NCI-H2227 treated with DMSO at 0.1 percent for 48 hours (cell line): Measurements from ENCODE around the gene MRGPRX2.

Experiments used
- DNase-seq: peaks from one replicate; lab custom pipeline; 2025; lab: John Stamatoyannopoulos, UW

The MRGPRX2 gene

DNA sequence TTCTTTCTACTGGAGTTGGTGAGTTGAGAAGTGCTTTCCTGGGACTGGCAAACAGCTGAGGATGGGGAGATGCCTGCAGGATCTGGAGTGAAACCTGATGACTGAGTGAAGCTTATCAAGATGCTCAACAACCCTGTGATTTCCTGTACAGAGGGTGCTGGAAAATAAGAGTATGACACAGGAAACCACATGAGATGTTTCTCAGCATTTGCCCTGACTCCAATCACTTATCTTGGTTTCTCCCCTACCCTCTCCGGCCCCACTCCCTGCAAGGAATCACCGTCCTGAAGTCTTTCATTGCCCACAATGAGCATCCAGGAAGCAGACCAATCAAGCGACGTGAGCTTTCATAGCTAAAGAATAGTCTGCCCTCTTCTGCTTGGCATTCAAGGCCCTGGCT, at the start of gene MRGPRX2:
TSS of gene MRGPRX2 (minus strand) at position 89 of the 400 bp plus-strand sequence. CDS start 4,315 bp downstream, outside the sequence.
- no peak for DNase-seq

DNA sequence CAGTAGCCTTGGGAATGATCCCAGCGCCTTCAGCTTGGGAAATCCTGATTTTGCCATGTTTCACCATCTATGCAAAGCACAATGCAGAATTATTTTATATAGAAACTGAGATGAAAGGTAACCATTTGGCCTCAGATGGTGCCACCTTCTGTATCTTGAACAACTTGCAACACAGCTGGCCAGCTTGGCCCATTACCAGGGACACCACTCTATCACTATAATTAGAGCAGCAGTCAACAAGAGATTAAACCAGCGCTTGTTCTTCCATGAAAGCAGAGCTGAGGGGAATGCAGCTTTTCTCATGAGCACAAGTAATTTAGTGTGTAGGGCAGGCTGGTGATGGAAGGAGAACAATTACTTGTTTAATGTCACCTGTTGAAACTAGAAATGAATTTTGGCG, 49.8 kb upstream of the MRGPRX2 start:
- DNase-seq = peak; percentile 72

DNA sequence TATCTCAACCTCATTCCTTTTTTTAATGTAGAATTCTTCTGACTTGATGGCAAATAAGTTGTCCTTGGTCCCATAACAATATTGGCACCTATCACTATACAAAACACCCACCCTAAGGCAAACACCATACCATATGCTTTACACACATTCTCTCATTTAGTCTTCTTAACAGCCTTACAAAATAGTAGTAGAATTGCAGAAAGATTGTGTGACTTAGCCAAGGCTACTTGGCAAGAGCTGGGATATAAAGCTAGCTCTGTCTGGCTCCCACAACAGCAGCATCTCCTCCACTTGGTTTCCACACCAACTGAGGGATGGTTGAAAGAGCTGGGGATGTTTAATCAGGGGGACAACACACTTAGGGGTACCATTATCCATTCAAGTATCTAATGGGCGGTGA, 46.6 kb upstream of the MRGPRX2 start:
- DNase-seq = no peak

DNA sequence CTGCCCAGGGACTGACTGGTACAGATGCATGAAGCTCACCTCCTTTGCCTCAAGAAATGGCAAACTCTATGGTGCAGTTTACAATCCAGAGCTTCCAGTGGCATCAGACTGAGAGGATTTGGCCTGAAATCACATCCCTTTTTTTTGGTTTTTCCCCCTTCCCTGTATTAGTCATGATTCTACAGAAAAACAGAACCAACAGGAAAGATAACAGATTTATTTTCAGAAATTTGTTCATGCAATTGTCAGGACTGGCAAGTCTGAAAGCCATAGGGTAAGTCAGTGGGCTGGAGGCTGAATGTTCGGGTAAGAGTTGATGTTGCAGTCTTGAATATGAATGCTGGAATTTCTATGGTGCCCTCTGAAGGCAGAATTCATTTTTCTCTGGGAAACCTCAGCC, 44.5 kb upstream of the MRGPRX2 start:
- DNase-seq = no peak

DNA sequence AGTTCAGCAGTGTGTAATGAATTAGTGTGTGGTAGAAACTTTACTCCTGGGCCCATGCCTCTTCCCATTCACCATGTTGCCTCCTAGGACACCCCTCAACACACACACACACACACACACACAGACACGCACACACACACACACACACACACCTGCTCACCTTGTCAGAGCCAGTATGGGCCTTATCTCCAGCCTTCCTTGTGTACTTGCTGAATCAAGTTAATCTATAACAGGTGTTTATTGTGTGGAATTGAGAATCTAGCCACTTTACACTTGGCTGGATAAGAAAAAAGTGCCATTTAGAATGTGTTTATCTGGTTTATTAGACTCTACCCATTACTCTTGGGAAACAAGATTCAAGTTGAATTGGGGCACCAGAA, 42.0 kb upstream of the MRGPRX2 start:
- no peak for DNase-seq

DNA sequence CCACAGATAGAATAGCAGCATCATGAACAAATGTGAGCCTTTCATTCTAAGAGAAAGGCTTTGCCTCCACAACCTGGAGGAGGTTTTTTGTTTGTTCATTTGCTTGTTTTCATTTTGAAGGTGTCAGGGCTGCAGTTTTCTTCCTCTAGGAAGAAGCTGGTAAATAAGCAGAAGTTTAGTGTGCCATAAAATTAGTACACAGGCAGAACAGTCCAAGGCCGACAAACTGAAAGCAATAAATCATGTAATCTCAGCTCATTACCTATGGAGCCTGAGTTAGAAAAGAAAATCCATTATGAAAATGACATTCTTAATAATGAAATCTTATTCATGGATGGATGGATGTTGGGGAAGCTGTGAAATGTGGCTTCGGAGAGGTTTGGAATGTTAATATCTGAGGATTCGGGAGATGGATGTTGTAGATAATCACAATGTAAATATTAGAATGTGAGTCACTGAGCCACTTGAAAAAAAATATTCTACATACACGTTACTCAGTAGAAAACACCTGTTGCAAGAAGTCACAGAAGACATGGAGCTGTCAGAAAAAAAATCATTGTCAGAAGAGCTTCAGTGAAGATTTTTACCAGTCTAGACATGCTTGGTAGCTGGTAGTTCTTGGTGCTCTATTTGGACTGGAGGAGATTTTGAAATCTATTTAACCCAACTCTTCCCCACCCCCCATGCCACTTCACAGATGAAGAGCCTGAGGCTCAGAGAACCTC, 41.4 kb upstream of the MRGPRX2 start:
- DNase-seq = peak; percentile 2

DNA sequence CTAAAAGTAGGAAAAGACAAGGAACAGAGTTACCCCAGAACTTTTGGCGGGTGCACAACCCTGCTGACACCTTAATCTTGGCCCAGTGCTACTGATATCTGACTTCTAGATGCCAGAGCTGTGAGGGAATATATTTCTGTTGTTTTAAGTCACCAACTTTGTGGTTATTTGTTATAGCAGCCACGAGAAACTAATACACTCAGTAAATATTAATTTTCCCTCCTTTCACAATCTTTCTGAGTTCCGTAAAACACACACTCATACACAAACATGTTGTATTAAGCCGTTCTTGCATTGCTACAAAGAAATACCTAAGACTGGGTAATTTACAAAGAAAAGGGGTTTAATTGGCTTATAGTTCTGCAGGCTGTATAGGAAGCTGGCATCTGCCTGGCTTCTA, 40.4 kb upstream of the MRGPRX2 start:
- no peak for DNase-seq

DNA sequence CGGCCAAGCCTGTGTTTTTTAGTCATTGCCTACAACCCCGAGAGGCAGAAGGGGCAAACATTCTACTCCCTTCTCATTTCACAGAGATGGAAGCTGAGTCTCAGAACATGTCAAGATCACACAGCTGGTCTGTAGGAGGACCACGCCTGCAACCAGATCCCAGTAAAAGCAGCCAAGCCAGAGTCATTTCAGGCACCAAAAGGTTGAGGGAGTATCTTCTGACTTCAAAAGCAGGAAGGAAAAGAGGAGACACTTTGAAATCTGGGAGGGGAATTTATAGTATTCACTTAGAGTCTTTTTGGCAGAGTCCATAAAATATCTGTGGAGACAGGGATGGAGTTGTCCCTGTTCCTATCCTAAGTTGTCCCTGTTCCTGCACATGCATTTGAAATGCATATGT, 38.6 kb upstream of the MRGPRX2 start:
- DNase-seq = no peak

DNA sequence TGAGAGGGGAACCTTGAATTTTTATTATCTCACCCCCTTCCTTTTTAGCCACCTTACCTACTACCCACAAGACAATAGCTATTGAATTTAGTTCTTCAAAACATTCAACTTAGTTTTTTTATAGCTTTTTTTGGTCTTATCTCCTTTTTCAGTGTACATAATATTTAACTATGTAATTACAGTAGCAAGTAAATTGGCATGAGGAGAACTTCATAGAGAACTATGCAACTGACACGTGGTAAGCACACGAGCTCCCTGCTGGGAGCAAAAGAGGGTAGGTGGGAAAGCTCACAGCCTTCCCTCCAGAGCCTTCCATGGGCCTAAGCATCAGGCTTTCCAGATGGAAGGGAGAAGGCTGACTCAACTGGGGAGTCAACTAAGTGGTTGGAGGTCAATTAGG, 34.3 kb upstream of the MRGPRX2 start:
- DNase-seq = no peak

DNA sequence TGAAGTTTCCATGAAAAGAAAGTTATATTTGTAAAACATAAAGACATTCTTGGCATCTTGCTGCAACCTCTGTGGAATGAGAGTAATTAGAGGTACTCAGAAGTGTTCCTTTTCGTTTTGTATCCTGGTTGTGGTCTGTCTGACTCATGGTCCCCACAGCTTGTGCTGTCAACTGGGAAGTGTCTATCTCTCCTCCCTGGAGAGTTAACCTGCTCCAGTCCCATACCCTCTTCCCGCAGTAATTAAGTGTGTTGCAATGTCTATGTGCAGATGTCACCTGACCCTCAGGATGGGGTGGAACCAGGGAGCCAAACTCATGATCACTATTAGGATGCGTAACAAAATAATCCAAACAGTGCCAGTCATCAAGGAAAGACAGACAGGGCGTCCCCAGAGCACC, 33.5 kb upstream of the MRGPRX2 start:
- DNase-seq = no peak

DNA sequence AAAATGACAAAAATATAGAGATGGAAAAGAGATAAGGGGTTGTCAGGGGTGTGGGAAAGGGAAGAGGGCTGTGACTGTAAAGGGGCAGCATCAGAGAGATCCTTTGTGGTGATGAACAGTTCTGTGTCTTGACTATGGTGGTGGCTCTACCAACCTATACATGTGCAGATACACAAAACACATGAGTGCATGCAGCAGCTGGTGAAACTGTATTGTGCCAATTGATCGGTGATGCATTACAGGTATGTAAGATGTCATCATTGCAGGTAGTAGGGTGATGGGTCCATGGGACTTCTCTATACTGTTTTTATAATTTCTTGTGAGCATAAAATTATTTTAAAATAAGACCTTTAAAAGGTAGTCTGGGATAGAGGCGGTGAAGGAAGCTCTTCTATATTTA, 32.3 kb upstream of the MRGPRX2 start:
- DNase-seq = no peak

DNA sequence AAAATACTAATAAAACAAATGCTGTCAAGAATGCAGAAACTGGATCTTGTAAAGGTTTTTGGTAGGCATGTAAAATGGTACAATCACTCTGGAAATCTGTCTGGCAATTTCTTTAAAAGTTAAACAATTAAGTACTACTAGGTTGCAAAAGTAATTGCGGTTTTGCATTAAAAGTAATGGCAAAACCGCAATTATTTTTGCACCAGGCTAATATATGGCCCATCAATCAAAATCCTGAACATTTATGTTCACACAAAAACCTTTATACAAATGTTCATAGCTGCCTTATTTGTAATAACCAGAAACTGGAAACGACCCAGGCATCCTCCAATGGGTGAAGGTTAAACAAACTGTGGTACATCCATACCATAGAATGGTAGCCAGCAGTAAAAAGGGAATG, 31.8 kb upstream of the MRGPRX2 start:
- no peak for DNase-seq

DNA sequence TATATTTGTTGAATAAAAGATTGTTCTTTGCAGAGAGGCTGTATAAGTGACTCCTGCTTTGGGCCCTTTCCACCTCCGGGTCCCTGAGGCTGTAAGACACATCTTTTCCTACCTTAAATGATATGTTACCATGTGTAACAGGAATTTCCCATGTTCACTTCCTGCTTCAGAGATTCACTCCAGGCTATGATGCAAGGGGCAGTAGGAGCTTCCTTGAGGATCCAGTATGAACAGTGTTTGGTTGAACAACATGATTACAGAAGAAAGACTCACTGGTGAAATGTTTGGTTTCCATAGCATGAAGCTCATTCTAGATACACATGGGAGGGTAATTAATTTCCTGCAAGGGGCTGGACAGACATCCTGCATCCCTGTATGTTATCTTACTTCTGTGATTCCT, 30.8 kb upstream of the MRGPRX2 start:
- no peak for DNase-seq

DNA sequence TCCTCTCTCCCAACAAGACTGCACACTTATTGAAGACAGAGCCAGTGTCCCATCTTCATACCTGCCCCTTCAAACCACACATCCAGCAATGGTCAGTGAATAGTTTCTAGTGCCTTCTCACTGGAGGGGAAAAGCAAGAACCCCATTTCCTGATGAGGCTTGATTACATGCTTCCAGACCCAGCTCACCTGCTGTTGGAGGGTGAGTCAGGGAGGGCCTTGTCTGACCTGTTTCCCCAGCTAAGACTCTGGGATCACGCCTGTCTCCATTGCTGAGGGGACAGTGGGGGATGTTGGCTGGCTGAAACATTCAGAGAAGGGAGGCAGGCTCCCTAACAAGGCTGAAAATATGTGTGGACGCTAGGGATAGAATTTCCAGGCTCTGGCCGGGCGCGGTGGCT, 28.9 kb upstream of the MRGPRX2 start:
- no peak for DNase-seq

DNA sequence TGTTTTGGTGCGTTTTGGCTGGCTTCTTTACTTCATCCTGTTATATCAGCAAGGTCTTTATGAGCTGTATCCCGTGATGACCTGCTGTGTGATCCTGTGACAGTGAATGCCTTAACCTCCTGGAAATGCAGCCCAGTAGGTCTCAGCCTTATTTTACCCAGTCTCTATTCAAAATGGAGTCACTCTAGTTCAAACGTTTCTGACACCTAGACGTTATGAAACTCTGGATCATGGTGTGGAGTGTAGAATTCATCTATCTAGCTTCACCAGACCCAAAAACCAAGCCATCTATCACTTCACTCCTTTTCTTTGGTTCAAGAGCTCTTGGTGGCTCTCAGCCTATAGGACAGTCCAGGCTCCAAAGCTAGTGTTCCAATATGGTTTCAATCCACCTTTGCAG, 28.3 kb upstream of the MRGPRX2 start:
- no peak for DNase-seq

DNA sequence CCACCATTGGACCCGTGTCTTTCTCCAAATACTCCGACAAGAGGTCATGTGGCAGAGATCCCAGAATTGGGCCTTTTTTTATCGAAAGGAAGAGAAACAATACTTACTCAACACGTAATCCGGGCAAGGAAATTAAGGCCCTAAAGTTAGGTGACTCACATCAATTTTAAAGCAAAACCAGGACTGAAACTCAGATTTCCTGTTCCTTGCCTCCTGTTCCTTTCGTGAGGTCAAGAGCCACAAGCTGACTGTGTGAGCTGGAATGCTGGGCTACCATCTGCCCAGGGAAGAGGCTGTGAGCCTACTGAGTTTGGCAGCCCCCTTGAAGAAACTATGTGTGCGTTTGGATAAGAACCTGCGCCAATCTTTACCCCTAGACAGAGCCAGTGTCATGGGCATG, 27.1 kb upstream of the MRGPRX2 start:
- no peak for DNase-seq

DNA sequence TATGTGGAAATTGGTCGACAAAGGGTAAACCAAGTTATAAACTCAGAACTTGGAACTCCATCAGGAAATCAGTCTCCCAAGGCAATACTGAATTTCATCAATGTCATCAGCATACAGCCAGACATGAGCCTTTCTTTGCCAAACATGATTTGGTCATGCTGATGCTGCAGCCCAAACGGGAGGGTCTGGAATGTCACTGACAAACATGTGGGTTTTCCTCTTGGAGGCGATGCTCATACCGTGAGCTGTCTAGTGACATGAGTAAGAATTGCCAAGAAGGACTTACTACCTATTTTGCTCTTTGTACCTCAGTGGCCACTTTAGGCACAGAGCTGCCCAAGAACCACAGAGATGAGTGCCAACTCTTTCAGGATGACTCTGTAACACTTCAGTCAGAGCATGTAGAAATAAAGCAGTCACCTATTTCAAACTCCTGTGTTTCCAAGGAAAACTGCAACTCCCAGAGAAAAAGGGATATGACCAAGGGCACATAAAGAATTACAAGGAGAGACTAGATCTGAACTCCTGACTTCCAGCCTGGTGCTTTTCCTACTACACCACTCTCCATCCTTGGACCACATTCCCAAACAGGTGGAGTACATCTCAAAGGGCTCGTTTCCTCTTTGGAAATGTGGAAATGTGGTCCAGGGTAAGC, 24.3 kb upstream of the MRGPRX2 start:
- DNase-seq = no peak

DNA sequence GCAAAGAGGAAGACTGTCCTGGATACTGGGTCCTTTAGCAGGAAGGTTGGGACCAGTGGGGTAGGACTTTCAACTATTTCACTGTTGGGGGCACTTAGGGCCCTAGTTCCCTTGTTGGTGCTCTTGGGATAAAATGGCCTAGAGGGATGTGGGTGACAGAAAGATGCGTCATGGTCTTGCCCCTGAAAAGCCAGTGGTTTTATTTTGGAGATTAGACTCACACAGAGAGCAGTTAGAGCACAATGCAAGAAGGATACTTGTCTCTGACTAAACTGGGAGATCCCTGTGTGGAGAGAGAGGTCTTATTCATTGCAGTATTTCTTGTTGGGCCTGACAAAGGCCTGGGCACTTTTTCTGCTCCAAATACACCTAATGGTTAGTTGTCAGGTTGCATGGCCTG, 22.6 kb upstream of the MRGPRX2 start:
- DNase-seq = no peak

DNA sequence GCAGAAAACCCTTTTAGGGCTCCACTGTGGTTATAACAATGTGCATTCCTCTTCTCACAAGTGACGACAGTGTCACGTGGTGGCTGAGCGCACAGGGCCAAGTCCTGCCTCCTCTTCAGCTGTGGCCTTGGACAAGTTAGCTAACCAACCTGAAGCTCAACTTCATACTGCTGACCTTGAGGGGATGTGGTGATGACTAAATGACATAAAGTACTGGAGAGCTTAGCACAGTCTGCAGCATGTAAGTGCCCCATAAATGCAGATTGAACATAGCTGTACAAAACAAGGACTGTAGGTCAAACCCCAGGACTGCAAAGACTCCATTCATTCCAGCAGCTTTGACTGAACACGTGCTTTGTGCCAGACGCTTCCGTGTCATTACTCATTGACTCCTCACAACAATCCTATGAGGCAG, 20.1 kb upstream of the MRGPRX2 start:
- DNase-seq = no peak

DNA sequence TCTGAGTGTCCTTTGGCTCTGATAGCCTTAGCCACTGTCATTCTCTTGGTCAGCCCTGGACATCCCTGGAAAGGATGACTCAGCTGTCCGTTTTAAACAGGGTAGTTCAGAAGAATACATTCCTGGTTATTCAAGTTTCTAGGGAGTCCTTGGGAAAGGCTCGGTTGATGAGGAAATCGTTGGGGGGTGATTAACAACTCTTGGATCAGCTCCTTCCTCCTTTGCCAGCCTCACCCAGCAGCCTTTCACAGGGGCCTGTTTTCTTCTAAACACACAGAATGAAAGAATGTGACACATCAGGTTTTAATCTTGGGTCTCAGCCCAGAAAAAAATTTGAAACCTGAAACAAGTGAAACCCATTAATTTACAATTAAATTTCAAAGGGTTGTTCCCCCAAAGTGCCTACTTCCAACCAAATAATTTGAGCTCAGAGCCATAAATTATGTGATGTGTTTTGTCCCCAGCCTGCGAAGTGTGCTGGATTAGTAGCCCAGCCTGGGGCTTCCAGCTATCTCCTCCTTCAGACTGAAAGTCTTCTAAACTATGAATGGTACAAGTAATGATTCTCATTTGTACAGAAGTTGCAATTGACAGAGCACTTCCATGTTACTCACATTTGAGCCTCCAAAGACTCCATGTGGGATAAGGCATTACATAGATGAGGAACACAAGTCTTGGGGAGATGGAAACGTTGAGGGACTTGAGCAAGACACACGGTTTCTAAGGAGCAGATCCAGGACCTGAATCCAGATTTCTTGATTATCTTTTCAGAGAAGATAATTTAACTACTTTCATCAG, 19.3 kb upstream of the MRGPRX2 start:
- no peak for DNase-seq

DNA sequence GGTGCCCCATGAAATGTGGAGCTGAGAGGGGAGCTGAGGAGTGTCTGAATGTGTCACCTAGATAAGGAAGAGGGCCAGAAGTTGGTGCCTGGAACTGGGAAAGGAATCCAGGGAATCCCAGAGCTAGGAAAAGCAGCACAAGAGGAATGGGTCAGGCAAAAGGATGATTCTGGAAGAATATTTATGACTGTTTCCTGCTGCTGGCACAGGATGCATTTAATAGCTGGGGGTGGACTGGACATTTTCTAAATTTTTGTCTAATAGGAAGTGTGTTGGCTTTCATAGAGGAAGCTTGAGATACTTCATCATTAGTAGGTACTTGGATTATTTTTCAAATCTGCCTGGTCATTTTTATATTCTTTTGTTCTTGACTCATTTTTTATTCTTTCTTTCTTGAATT, 17.4 kb upstream of the MRGPRX2 start:
- no peak for DNase-seq

DNA sequence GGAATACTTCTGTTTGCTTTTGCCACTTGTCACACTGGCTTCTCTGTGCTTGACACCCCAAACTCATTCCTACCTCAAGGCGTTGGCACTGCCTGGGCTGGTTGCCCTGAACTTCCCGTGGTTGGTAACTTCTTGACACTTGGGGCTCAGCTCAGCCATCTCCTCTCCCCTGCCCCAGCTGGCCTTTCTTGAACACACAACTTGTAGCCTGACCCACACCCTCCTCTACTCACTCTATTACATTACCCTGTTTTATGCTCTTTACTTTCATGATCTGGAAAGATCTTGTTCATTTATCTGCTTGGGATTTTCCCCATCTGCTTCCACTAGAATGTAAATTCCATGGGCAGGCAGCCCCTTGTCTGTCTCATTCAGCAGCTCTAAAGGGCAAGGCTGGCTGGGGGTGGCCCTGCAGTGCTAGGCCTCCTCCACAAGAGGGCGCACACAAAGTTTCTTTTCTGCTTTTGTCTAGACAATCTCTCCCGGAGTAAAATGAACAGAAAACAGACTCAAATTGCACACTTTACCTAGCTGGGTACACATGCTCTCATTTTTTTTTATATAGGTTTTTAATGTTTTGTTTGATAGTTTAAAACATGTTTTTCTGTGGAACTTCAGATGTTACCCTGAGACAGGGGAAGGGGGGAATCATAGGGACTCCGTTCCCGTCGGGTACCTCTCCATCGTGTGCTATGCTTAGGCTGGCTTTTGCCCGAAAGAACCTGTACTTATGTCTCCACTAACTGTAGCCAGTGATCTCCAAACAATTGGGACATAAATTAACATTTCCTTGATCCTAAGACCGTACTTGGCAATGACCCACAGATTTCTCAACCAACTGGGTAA, 16.4 kb upstream of the MRGPRX2 start:
- DNase-seq = peak; percentile 16
